GM18526 (cell line): Measurements from ENCODE around the gene DPYD.

Experiments
- POLR2A ChIP-seq: IDR thresholded peaks from 3 replicates; pipeline ENCODE4 v1.6.1; 2011; ENCODE audit not compliant: insufficient read length; ENCODE audit errors: extremely low read depth

Gene DPYD

DNA sequence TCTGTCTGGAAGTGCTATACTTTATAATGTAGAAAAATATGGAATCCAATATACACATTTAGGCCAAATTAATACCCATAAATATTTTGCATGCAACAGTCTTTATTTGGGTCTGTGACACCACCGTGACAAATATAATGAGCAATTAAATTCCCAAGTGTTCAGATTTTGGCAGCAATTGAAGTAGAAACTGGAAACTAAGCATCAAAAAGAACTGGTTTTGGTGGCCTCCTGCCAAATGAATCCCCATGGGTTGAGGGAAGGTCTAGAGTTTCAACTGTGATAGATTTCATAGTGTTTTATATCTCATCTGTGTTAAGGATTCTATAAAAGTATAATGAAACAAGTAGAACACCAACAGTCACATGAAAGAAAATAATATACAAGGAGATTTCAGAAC, 88.4 kb downstream of the DPYD start:
- TF ChIP-seq POLR2A = no peak

GRCh38 chr1:97827887-97828286, 92.9 kb downstream of the DPYD start:
- no peak for TF ChIP-seq POLR2A

DNA sequence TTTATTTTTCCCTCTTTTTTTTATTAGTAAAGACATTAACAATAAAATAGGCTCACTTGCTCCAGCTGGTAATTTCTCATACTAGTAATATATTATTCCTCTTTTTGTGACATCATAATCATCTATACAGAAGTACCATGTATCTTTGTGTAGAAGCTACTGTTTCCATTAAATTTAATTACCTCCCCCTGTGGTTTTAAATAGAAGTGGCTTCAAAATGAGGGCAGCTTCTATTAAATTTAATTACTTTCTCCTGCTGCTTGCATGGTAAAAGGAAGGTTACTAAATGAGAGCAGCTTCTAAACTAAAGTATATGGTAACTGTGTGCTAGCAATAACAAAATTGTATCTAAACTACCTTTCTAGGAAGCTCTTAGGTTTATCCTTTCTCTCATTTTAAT, 94.0 kb downstream of the DPYD start:
- TF ChIP-seq POLR2A = no peak

DNA sequence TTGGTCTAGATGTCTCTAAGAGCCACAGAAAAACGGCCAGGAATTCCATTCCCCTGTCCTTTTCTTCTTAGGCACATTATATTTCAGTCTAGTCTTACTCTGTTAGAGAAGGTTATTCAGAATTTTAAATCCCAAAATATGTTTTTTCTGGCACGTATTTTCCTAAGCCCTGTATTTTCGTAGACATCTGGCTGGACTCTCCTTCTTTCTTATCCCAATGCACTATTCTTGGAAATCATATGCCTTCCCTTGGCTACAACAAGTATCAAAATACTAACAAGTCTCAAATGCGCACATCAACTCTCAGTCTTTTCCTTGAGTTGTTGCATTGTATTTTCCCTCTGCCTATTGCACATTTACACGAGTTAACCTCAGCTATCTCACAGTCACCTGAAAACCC, 96.2 kb downstream of the DPYD start:
- TF ChIP-seq POLR2A = no peak

DNA sequence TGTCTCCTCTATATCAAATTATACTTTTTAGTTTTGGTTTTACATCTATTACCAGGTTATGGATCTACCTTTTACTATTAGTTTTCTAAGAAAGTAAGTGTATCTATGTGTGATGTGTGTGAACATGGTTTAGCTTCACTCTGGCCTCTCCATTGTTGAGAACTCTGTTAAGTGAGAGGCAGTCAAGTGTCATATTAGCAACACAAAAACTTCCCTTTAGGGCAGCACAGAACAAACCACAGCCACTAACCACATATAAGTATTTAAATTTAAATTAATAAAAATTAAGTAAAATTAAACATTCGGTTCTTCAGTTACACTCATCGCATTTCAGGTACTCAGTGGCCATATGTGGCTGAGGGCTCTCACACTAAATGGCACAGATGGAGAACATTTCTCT, 96.6 kb downstream of the DPYD start:
- TF ChIP-seq POLR2A = no peak

DNA sequence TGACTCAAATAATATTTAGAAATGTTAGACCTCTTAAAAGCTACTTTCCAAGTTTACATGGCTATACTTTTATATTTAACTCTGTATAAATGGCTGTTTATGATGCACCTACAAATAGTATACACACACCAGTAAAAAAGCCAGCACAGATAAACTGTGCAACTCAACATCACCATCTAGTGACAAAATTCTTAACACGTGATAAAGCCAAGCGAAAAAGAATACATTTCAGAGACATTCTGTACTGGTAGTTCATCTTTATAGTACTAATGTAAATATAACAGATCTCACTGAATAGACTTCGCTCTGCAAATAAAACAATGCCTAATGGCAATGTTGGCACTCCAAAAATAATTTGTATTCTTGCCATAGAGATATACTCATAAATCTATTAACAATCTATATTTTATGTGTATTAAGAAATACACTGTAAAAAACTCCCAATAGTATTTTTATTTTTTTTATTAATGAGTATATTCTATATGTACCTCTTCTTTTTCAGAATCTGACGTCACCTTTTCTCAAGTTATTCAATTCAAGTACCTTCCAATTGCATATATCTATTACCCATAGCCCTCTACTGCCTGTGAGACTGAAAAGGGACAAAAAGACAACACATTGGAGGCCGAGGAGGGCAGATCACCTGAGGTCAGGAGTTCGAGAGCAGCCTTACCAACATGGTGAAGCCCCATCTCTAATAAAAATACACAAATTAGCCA, 100.2 kb downstream of the DPYD start:
- TF ChIP-seq POLR2A = no peak

DNA sequence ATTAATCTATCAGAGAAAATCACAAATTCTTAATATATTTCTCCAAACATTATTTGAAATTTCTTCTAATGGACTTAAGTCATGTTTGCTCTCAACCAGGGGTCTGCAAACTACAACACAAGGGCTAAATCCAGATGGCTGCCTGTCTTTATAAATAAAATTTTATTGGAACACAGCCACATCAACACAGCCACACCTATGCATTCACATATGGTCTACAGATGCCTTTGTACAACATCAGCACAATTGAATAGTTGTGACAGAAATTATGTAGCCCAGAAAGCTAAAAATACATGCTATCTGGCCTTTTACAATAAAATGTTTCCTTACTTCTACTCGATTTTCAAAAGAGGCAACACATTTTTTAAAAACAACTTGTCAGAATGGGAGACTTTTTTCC, 103.9 kb downstream of the DPYD start:
- no peak for TF ChIP-seq POLR2A

GRCh38 chr1:97814804-97815203, 106.0 kb downstream of the DPYD start:
- no peak for TF ChIP-seq POLR2A

DNA sequence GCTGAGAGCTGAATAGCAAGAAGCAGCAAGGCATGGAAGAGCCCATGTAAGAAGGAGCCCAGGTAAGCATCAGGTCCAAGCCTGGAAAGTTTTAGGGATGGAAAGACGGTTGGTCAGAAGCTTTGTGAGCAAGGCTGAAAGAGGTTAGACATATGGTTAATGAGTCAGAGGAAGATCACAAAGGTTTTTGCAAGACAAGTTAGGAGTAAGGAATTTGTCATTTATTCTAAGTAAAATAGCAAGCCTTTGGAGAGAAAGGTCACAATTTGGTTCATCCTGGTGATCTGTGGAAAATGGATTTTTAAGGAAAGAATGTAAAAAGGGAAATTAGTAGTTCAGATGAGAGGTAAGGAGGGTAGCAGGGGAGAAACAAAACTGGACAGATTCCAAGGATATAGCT, 106.7 kb downstream of the DPYD start:
- TF ChIP-seq POLR2A = no peak

GRCh38 chr1:97812076-97812475, 108.8 kb downstream of the DPYD start:
- TF ChIP-seq POLR2A = no peak

- no peak for TF ChIP-seq POLR2A
Measured at GRCh38 chr1:97806996-97807520, 113.8 kb downstream of the DPYD start.

DNA sequence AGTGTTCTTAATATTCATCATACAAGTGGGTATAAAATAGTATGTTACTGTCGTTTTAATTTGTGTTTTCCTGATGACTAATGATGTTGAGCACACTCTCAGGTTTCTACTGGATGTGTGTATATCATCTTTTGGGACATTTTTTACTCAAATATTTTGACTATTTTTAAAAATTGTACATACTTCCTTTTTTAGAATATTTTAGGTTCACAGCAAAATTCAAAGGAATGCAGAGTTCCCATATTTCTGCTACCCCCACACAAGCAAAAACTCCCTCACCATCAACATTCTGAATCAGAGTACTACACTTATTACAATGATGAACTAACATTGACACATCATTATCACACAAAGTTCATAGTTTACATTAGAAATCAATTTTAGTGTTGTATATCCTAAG, 114.5 kb downstream of the DPYD start:
- TF ChIP-seq POLR2A = no peak

GRCh38 chr1:97805093-97805492, 115.7 kb downstream of the DPYD start:
- TF ChIP-seq POLR2A = no peak

DNA sequence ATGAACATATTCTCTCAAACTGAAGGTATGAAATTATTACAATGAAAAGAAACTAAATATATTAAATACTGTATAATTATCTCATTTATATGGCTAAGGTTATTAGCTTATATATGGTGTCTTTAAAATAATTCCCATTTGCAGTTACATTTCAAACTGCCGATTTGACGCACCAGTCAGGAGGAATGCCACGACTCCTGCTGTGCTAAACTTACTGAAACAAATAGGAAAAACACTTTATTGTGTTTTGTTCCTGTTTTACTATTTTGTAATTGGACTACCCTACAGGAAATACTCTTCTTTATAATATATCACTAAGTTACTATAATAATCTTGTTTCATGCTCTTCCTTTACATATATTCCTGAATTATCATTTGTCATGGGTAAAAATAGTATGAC, 117.8 kb downstream of the DPYD start:
- no peak for TF ChIP-seq POLR2A

- TF ChIP-seq POLR2A = no peak
Measured at GRCh38 chr1:97802011-97802410, 118.8 kb downstream of the DPYD start.

GRCh38 chr1:97797403-97798183, 123.2 kb downstream of the DPYD start:
- TF ChIP-seq POLR2A = no peak
